Measurements from ENCODE around the gene UBE2L3. TPM values are rescaled to one million over a fixed set of nuclear protein-coding genes. Genes with fewer than 3 reads are reported as not detected.
"Not testable (repeated sequence)": the region's sequence is repeated elsewhere in the genome, so short reads cannot be mapped to it uniquely, and the experiment has no call there.

Gene UBE2L3
- total RNA-seq, 6 experiments from 2014 or later: 16.8 to 34.4 (median 22.1) TPM

- no peak overlapping the region for H3K27ac ChIP-seq
- TF ChIP-seq CTCF (IDR thresholded peaks at IDR 0.05): no peak
- TF ChIP-seq POLR2A (IDR thresholded peaks at IDR 0.05): no peak
- peaks cover 0 to 3% (median 0%) of the 10 kb centered on the region in 4 donors for H3K36me3 ChIP-seq
- H3K4me1 ChIP-seq: peaks cover 0 to 12% (median 0%) of the 10 kb centered on the region in 4 donors
- ATAC-seq (no peak), DNase-seq (no peak)
- intact Hi-C loops (cut with DNase I): no loop called here
- H3K4me3 ChIP-seq: no peak overlapping the region
- 91% methylated on average over 4 of the region's 6 CpGs for WGBS (ENCODE audit: insufficient coverage, low coverage, low lambda C conversion rate, missing lambda C conversion rate)
- H3K9me3 ChIP-seq: no peaks in the 10 kb centered on the region
- H3K27me3 ChIP-seq: no peaks in the 10 kb centered on the region
Observed at GRCh38 chr22:21602579-21602978, 35.1 kb downstream of the UBE2L3 start.

GRCh38 chr22:21603973-21604372 is 36.5 kb downstream of the UBE2L3 start:
- DNase-seq (no peak), ATAC-seq (no peak)
- Histone ChIP-seq H3K9me3 (no peaks in the 10 kb centered on the region), H3K4me3 (no peak overlapping the region), H3K4me1 (peaks cover 0 to 10% (median 0%) of the 10 kb centered on the region in 4 donors), H3K36me3 (peaks cover 0 to 3% (median 0%) of the 10 kb centered on the region in 4 donors), H3K27me3 (no peaks in the 10 kb centered on the region), H3K27ac (no peak overlapping the region)
- WGBS (ENCODE audit: insufficient coverage, low coverage, low lambda C conversion rate, missing lambda C conversion rate): 73% methylated on average over 7 of the region's 9 CpGs
- no peak for TF ChIP-seq POLR2A (IDR thresholded peaks at IDR 0.05)
- no peak for TF ChIP-seq CTCF (IDR thresholded peaks at IDR 0.05)
- intact Hi-C loops (cut with DNase I): no loop called here

- peaks cover 0 to 10% (median 4%) of the 10 kb centered on the region in 4 donors for H3K36me3 ChIP-seq
- TF ChIP-seq POLR2A (IDR thresholded peaks at IDR 0.05) (no peak), CTCF (IDR thresholded peaks at IDR 0.05) (no peak)
- H3K4me1 ChIP-seq: peaks cover 0 to 10% (median 0%) of the 10 kb centered on the region in 4 donors
- H3K27me3 ChIP-seq: no peaks in the 10 kb centered on the region
- no peak overlapping the region for H3K27ac ChIP-seq
- 98% methylated on average over 7 of the region's 7 CpGs for WGBS (ENCODE audit: insufficient coverage, low coverage, low lambda C conversion rate, missing lambda C conversion rate)
- no peaks in the 10 kb centered on the region for H3K9me3 ChIP-seq
- H3K4me3 ChIP-seq: no peak overlapping the region
- no peak for ATAC-seq
- intact Hi-C loops (cut with DNase I): no loop called here
- DNase-seq: no peak
Observed at GRCh38 chr22:21605887-21606564, 38.5 kb downstream of the UBE2L3 start.

GRCh38 chr22:21606775-21607174 is 39.3 kb downstream of the UBE2L3 start:
- Histone ChIP-seq H3K4me1 (peaks cover 0 to 10% (median 0%) of the 10 kb centered on the region in 4 donors), H3K27ac (no peak overlapping the region), H3K4me3 (no peak overlapping the region), H3K9me3 (no peaks in the 10 kb centered on the region), H3K27me3 (no peaks in the 10 kb centered on the region), H3K36me3 (peaks cover 0 to 13% (median 8%) of the 10 kb centered on the region in 4 donors)
- DNase-seq (no peak), ATAC-seq (no peak)
- 100% methylated on average over 3 of the region's 8 CpGs for WGBS (ENCODE audit: insufficient coverage, low coverage, low lambda C conversion rate, missing lambda C conversion rate)
- intact Hi-C loops (cut with DNase I): no loop called here
- TF ChIP-seq CTCF (IDR thresholded peaks at IDR 0.05): no peak
- no peak for TF ChIP-seq POLR2A (IDR thresholded peaks at IDR 0.05)

GRCh38 chr22:21609556-21610157 is 42.1 kb downstream of the UBE2L3 start:
- ATAC-seq; H3K27ac ChIP-seq; H3K4me3 ChIP-seq; H3K9me3 ChIP-seq; H3K4me1 ChIP-seq; DNase-seq; H3K27me3 ChIP-seq; intact Hi-C loops (cut with DNase I): not testable (repeated sequence)
- 93% methylated on average over 11 of the region's 11 CpGs for WGBS (ENCODE audit: insufficient coverage, low coverage, low lambda C conversion rate, missing lambda C conversion rate)
- peaks cover 0 to 33% (median 13%) of the 10 kb centered on the region in 4 donors for H3K36me3 ChIP-seq

Data from right lobe of liver (tissue), 6 donors.